AG09319 (cell line): ENCODE data around the gene ZNF205.

Experiments
- DNase-seq: peaks from one replicate; pipeline ENCODE4 v3.0.0-alpha.2; 2010; ENCODE audit warnings: low read depth; ENCODE audit errors: extremely low read depth
- TF ChIP-seq, protein P1 (sequence below): IDR thresholded peaks from 2 replicates; pipeline ENCODE4 v1.5.1; 2011; ENCODE audit warnings: low read depth, mild to moderate bottlenecking, inconsistent platforms, low read length, moderate library complexity

The ZNF205 gene

DNA sequence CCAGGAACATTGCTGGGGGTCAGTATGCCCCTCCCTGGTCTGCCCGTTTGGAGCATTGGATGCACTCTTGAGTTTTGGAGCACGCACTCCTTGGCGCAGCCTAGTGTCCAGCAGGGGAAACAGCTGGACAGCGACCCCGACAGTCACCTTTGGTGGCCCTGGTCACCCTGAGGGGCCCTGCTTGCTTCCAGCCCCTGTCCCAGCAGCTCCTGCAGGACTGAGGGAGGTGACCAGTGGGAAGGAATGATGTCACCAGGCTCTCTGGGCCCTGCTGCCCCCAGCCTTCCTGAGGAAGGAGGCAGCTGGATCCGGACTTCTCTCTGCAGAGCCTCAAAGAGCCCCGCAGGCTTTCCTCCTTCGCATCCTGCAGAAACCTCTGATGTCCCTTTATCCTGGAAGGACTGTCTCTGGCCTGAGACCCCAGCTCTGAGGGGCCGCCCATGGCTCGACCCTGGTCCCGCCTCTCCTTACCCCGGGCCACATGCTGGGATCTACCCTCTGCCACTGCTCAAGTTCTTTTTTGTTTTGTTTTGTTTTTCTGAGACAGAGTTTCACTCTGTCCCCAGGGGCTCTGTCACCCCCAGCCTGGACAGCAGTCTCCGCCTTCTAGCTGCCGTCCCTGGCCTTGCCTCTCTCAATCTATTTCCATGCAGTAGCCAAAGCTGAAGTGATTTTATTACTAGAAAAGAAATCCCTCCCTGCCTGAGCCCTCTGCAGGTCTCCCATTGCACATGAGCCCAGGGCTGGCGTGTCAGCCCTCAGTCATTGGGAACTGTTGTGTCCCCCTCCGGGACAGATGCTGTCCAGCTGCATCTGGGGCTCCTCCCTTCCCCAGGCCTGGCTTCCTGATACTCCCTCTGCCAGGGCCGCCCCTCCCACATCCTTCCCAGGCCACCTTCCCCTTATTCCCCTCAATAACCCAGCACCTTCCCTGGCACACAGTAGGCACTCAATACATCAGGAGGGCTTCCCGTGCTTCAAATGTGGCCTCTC is 24.8 kb upstream of the ZNF205 start:
- no peak for DNase-seq
- TF ChIP-seq, protein P1, sequence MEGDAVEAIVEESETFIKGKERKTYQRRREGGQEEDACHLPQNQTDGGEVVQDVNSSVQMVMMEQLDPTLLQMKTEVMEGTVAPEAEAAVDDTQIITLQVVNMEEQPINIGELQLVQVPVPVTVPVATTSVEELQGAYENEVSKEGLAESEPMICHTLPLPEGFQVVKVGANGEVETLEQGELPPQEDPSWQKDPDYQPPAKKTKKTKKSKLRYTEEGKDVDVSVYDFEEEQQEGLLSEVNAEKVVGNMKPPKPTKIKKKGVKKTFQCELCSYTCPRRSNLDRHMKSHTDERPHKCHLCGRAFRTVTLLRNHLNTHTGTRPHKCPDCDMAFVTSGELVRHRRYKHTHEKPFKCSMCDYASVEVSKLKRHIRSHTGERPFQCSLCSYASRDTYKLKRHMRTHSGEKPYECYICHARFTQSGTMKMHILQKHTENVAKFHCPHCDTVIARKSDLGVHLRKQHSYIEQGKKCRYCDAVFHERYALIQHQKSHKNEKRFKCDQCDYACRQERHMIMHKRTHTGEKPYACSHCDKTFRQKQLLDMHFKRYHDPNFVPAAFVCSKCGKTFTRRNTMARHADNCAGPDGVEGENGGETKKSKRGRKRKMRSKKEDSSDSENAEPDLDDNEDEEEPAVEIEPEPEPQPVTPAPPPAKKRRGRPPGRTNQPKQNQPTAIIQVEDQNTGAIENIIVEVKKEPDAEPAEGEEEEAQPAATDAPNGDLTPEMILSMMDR = peak; percentile 36

DNA sequence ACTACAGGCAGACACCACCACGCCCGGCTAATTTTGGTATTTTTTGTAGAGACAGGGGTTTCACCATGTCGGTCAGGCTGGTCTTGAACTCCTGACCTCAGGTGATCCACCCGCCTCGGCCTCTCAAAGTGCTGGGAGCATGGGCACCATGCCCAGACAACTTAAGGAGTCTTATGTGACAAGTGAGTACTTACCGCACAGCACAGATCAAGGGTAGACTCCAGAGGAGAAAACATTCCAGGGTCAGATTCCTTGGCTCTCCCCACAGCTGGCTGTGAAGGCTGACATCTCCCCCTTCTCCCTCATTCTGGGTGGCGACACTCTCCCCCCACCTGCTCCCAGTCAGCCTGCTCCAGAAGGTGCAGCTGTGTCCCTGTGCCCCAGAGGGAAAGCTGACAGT is 23.9 kb upstream of the ZNF205 start:
- DNase-seq = no peak
- TF ChIP-seq, protein P1 = no peak

DNA sequence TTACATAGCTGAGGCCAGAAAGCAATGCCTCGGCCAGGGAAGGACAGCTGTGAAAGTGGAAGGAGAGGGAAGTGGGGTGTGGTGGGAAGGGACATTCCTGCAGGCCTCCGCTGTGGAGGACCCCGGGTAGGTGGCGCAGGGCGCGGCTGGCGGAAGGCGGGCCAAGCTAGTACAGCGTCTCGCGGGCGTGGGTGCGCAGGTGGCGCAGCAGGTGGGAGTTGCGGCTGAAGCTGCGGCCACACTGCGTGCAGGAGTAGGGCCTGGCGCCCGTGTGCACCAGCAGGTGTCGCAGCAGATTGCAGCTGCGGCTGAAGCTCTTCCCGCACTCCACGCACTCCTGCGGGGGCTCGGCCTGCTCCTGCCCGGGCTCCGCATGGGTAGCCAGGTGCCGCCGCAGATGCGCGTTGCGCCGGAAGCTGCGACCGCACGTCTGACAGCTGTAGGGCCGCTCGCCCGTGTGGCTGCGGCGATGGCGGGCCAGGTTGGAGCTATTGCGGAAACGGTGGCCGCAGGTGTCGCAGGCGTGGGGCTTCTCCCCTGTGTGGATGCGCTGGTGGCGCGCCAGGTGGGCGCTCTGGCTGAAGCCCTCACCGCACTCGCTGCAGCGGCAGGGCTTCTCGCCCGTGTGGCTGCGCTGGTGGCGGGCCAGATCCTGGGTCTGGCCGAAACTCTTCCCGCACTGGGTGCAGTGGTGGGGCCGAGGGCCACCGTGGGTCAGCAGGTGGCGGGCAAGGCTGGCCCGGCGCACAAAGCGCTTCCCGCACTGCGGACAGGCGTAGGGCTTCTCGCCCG is 23.3 kb upstream of the ZNF205 start:
- DNase-seq = no peak
- TF ChIP-seq, protein P1 = no peak

DNA sequence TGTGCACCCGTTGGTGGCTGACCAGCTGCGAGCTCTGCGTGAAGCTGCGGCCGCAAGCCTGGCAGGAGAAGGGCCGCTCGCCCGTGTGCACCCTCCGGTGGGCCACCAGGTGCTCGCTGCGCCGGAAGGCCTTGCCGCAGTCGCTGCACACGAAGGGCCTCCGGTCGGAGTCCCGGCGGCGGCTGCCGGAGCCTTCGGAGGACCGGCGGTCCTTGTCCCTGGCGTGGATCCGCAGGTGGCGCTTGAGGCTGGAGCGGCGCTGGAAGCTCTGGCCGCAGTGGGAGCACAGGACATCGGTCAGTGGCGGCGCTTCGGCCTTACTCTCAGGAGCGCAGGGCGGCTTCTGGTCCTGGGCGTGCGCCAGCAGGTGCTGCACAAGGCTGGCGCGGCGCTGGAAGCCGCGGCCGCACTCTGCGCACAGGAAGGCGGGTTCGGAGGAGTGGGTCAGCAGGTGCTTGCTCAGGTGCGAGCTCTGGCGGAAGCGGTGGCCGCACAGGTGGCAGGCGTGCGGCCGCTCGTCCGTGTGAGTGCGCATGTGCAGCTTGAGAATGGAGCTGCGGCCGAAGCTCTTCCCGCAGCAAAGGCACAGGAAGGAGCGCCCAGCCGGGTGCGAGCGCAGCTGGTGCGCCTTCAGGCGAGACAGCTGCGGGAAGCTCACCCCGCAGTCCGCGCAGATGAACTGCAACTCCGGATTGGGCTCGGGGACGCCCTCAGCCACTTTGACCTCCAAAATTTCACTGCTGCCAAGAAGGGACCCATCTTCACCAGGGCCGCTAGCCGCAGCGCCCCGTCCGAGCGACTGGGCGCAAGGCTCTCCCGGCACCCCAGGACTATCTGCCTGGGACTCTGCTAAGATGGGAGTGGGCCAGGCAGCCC is 22.4 kb upstream of the ZNF205 start:
- DNase-seq = no peak
- TF ChIP-seq, protein P1 = no peak

DNA sequence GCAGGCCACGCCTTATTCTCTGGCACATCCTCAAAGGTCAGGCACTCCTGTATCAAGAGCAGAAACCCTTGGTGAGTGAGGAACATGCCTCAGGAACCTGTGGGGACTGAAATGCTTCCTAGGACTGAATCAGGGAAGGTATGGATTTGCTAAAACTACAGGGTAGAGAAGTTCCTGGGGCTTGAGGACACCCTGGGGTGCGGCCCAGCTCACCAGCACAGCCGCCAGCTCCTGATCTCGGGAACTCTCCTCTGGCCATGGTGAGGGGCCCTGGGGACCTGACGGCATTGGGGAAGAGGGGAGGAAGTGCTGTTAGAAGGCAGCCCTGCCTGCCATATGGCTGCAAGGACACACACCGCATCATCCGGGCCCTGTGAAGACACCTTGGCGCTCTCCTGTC is 20.8 kb upstream of the ZNF205 start:
- no peak for DNase-seq
- TF ChIP-seq, protein P1 = no peak

DNA sequence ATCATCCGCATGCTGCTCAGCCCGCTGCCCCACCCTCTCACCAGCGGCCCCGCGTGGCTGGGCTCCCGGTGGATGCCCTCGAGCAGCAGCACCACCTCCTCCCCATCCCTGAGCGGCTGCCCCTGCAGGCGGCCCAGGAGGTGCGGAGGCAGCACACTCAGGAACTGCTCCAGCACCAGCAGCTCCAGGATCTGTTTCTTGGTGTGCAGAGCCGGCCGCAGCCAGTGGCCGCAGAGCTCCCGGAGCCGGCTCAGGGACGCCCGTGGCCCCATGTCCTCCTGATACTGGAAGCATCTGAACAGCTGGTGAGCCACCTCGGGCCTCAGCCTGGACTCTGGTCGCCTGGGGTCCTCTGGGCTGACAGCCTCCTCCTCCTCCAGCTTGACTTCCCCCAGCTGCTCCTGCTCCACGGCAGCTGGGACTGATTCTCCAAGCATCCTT is 19.9 kb upstream of the ZNF205 start:
- TF ChIP-seq, protein P1 = no peak
- DNase-seq = no peak
